HG02763 (cell line): ENCODE results near the gene NACC2.

Source experiments
- ATAC-seq: cut with Tn5 transposase; IDR thresholded peaks from one replicate; pipeline ENCODE4 v1.9.1; 2021; ENCODE audit warnings: mild to moderate bottlenecking, moderate library complexity; ENCODE audit not compliant: unreplicated experiment

The NACC2 gene

GRCh38 chr9:136059851-136060670 is 35.0 kb downstream of the NACC2 start:
- no peak for ATAC-seq

- ATAC-seq: no peak
Measured at GRCh38 chr9:136059321-136059791, 35.7 kb downstream of the NACC2 start.

GRCh38 chr9:136058801-136059302 is 36.2 kb downstream of the NACC2 start:
- ATAC-seq: no peak

GRCh38 chr9:136058084-136058483 is 37.0 kb downstream of the NACC2 start:
- ATAC-seq: no peak

- no peak for ATAC-seq
Measured at GRCh38 chr9:136057236-136058081, 37.6 kb downstream of the NACC2 start.

- ATAC-seq: no peak
Measured at GRCh38 chr9:136056546-136057235, 38.4 kb downstream of the NACC2 start.

- ATAC-seq: no peak
Measured at GRCh38 chr9:136055715-136056545, 39.2 kb downstream of the NACC2 start.

GRCh38 chr9:136054798-136055714 is 40.0 kb downstream of the NACC2 start:
- no peak for ATAC-seq

- ATAC-seq: no peak
Measured at GRCh38 chr9:136054146-136054545, 40.9 kb downstream of the NACC2 start.

- no peak for ATAC-seq
Measured at GRCh38 chr9:136053757-136054142, 41.3 kb downstream of the NACC2 start.

- no peak for ATAC-seq
Measured at GRCh38 chr9:136052991-136053756, 41.9 kb downstream of the NACC2 start.

GRCh38 chr9:136052472-136052880 is 42.6 kb downstream of the NACC2 start:
- ATAC-seq: no peak

- no peak for ATAC-seq
Measured at GRCh38 chr9:136051837-136052471, 43.1 kb downstream of the NACC2 start.

GRCh38 chr9:136051453-136051836 is 43.6 kb downstream of the NACC2 start:
- ATAC-seq: no peak

- ATAC-seq: no peak
Measured at GRCh38 chr9:136050701-136051452, 44.2 kb downstream of the NACC2 start.

- ATAC-seq: no peak
Measured at GRCh38 chr9:136050266-136050700, 44.8 kb downstream of the NACC2 start.
